Effector memory CD4-positive, alpha-beta T cell (primary cell): ENCODE results near the gene TBCD.

Experiments used
- DNase-seq, 3 donors: peaks; one replicate each; pipeline ENCODE4 v3.0.0-alpha.2; 2020
- H3K27ac ChIP-seq: 2 replicates; pipeline ENCODE4 v1.7.0; 2013; ENCODE audit warnings: mild to moderate bottlenecking, low read length, moderate library complexity; ENCODE audit not compliant: insufficient read depth, poor library complexity, severe bottlenecking
- H3K27me3 ChIP-seq: replicated peaks from 2 replicates; pipeline ENCODE4 v1.7.0; 2013; ENCODE audit warnings: mild to moderate bottlenecking, low read length; ENCODE audit not compliant: insufficient read depth, control insufficient read depth, poor library complexity, severe bottlenecking
- H3K36me3 ChIP-seq: 2 replicates; pipeline ENCODE4 v1.7.0; 2013; ENCODE audit warnings: mild to moderate bottlenecking, low read length, moderate library complexity; ENCODE audit not compliant: control insufficient read depth, insufficient read depth
- H3K4me1 ChIP-seq: 2 replicates; pipeline ENCODE4 v1.7.0; 2013; ENCODE audit warnings: low read length, mild to moderate bottlenecking; ENCODE audit not compliant: control insufficient read depth, insufficient read depth, poor library complexity, severe bottlenecking
- H3K4me3 ChIP-seq: 2 replicates; pipeline ENCODE4 v1.7.0; 2013; ENCODE audit warnings: low read length, low read depth, mild to moderate bottlenecking; ENCODE audit not compliant: insufficient read depth, poor library complexity, severe bottlenecking
- H3K9me3 ChIP-seq: 2 replicates; pipeline ENCODE4 v1.7.0; 2013; ENCODE audit warnings: mild to moderate bottlenecking, low read length, moderate library complexity; ENCODE audit not compliant: control insufficient read depth

The TBCD gene

DNA sequence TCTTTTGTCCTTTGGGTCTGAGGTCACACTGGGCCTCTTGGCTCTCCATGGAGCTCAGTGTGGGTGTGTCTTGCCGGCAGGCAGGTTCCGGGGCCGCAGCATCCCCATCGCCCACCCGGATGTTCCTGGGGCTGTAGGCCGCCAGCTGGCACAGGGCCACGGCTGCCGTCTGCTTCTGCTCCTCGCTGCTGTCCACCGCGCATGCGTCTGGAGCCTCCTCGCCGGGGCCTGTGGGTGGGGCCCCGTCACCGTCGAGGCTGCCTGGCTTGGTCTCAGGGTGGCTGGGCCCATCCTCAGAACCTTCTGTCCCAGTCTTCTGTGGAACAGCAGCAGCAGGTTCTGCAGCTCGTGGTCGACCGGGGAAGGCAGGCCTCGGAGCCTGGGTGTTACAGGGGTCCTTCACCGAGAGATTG is 78.4 kb downstream of the TBCD start:
- Histone ChIP-seq H3K4me3 (no peak overlapping the region), H3K27ac (no peak overlapping the region), H3K36me3 (peaks cover 7% of the 10 kb centered on the region), H3K9me3 (no peaks in the 10 kb centered on the region), H3K4me1 (no peaks in the 10 kb centered on the region), H3K27me3 (no peaks in the 10 kb centered on the region)
- DNase-seq: no peak

DNA sequence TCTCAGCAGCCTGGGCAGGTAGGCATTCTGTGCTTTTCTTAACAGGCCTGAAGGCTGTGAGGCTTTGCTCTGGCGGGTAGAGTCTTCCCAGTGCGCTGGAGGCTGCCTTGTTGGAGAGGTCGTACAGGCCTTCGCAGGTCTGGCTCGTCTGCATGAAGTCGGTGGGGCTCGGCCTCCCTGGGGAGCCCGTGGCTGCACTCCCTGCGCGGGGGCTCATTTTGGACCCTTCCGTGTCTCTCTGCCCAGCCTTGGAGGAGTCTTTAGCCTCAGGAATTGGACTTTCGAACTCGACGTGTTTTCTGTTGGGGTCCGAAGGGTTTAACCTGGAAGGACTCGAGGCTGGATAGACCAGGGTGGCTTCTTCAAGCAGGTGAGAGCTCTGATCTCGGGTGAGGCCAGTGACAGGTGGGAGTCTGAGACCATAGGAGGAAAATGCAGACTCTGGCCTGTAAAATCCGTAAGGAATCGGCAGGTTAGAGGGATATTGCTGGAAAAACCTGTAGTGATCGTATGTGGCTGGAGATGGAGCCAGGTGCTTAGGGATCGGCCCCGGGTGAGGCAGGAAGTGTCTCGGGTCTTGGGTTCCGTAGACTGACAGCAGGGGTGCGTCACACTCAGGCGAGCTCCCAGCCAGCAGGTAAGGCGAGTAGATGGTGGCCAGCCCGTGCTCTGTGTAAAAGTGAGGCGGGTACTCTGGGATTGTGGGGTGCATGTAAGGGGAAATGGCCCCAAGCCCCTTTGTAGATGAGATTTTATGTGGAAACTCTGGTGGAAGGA is 79.4 kb downstream of the TBCD start:
- no peak for DNase-seq
- Histone ChIP-seq H3K27me3 (no peaks in the 10 kb centered on the region), H3K4me1 (no peaks in the 10 kb centered on the region), H3K27ac (no peak overlapping the region), H3K36me3 (peaks cover 7% of the 10 kb centered on the region), H3K4me3 (no peak overlapping the region), H3K9me3 (no peaks in the 10 kb centered on the region)

GRCh38 chr17:82831818-82832200 is 79.9 kb downstream of the TBCD start:
- no peak for DNase-seq
- H3K4me3 ChIP-seq: no peak overlapping the region
- no peaks in the 10 kb centered on the region for H3K27me3 ChIP-seq
- no peak overlapping the region for H3K27ac ChIP-seq
- no peaks in the 10 kb centered on the region for H3K9me3 ChIP-seq
- H3K4me1 ChIP-seq: no peaks in the 10 kb centered on the region
- peaks cover 7% of the 10 kb centered on the region for H3K36me3 ChIP-seq

DNA sequence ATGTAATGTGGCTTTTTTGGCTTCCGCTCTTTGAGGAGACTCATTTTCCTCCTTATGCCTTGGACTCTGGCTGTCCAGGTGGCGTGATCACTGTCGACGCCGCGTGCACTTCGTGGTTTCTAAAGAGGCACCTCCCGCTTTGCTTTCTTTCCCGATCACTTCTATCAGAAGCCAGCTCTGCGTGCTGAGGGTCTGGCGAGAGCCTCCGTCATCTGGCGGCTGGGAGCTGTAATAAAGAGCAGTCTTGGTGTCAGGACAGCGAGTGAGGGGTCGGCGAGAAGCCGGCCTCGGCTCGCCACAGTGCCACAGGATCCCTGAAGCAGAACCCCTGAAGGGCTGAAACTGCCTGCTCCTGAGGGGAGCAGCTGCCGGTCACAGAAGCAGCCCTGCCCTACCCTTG is 80.5 kb downstream of the TBCD start:
- no peak overlapping the region for H3K27ac ChIP-seq
- no peaks in the 10 kb centered on the region for H3K27me3 ChIP-seq
- no peaks in the 10 kb centered on the region for H3K9me3 ChIP-seq
- H3K36me3 ChIP-seq: peaks cover 7% of the 10 kb centered on the region
- no peak overlapping the region for H3K4me3 ChIP-seq
- no peak for DNase-seq
- no peaks in the 10 kb centered on the region for H3K4me1 ChIP-seq

DNA sequence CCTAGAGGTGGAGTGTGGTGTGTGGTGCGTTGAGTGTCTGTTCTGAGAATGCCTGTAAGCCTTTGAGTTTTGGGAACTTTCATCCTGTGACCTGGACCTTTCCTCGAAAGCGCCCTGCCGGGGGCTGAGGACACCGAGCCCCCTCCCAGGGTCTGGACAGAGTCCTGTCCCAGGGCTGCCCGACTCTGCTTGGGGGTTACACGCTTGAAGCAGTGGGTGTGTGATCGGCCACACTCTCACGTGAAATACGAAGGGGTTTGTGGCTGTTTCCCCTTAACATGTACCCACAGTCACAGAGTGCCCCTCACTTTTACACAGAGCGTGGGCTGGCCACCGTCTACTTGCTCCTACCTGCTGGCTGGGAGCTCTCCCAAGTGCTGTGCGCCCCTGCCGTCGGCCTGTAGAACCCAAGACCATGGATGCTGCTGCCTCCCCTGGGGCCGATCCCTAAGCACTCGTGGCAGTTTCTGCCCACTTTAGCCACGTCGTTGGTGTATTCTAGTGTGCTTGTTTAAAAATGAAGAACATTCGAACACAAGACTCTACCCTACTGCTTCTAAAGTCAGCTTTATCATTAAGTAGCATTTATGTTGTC is 81.1 kb downstream of the TBCD start:
- no peak for DNase-seq
- Histone ChIP-seq H3K4me1 (no peaks in the 10 kb centered on the region), H3K27me3 (no peaks in the 10 kb centered on the region), H3K9me3 (no peaks in the 10 kb centered on the region), H3K27ac (no peak overlapping the region), H3K36me3 (peaks cover 4% of the 10 kb centered on the region), H3K4me3 (no peak overlapping the region)

- no peak overlapping the region for H3K27ac ChIP-seq
- no peaks in the 10 kb centered on the region for H3K4me1 ChIP-seq
- no peak for DNase-seq
- no peak overlapping the region for H3K4me3 ChIP-seq
- H3K36me3 ChIP-seq: peaks cover 4% of the 10 kb centered on the region
- H3K9me3 ChIP-seq: no peaks in the 10 kb centered on the region
- H3K27me3 ChIP-seq: no peaks in the 10 kb centered on the region
Observed at GRCh38 chr17:82835122-82835521, 83.3 kb downstream of the TBCD start.

DNA sequence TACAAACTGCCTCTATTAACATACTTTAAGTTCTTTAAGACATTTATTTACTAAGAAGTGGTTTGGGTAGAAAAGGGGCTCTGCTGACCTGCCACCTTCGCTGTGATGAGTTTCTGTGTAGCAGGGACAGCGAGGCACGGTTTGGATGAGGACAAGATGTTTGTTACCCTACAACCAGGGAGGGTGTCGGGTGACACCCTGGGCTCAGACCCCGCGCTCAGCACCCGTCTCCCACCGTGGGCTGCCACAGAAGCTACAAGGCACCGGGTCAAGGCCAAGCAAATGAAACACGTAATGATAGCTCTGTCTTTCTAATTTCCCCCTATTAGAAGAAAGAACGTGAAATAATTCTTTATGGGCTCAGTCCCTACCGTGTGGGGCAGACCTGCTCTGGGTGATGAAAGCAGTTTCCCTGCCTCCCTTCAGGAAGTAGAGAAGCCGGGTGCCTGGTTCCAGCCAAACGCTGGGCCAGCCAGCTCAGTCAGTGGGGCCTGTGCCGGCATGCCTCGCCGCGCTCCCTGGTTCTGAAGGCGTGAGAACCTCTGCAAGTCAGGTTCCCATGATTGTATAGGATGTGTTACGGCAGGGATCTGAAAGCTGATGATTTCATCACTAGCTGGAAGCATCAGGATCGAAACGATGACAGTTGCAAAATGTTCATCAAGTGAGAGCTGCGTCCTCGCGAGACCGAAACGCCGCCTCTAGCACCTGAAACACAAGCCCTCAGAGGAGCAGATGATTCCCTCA is 84.1 kb downstream of the TBCD start:
- Histone ChIP-seq H3K9me3 (no peaks in the 10 kb centered on the region), H3K4me1 (no peaks in the 10 kb centered on the region), H3K36me3 (peaks cover 4% of the 10 kb centered on the region), H3K27me3 (no peaks in the 10 kb centered on the region), H3K4me3 (no peak overlapping the region), H3K27ac (no peak overlapping the region)
- no peak for DNase-seq

DNA sequence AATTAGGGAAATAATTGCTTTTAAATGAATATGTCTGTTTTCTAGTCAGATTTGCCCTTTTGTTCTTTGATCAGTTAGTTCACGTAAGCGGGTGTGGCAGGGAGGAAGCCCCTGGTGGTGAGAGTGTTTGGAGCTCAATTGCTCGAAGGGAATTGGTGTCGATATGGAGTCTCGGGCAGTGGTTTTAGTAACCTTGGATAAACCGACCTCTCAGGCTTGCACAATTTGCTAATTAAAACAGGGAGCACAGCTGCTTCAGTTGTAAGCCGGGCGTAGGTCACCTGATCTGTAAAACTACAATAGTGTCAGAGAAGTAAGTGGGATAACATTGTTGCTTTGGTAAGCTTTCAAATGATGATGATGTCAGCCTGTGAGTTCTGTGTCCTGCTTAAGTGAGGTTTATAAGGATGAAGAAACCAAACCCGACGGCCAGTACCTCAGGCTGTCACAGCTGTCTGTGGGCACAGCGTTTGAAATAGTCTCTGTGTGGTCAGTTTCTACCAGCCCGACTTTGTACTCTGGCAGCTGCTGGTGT is 85.0 kb downstream of the TBCD start:
- H3K36me3 ChIP-seq: peaks cover 4% of the 10 kb centered on the region
- no peaks in the 10 kb centered on the region for H3K27me3 ChIP-seq
- H3K27ac ChIP-seq: no peak overlapping the region
- H3K4me3 ChIP-seq: no peak overlapping the region
- no peak for DNase-seq
- H3K4me1 ChIP-seq: no peaks in the 10 kb centered on the region
- no peaks in the 10 kb centered on the region for H3K9me3 ChIP-seq

DNA sequence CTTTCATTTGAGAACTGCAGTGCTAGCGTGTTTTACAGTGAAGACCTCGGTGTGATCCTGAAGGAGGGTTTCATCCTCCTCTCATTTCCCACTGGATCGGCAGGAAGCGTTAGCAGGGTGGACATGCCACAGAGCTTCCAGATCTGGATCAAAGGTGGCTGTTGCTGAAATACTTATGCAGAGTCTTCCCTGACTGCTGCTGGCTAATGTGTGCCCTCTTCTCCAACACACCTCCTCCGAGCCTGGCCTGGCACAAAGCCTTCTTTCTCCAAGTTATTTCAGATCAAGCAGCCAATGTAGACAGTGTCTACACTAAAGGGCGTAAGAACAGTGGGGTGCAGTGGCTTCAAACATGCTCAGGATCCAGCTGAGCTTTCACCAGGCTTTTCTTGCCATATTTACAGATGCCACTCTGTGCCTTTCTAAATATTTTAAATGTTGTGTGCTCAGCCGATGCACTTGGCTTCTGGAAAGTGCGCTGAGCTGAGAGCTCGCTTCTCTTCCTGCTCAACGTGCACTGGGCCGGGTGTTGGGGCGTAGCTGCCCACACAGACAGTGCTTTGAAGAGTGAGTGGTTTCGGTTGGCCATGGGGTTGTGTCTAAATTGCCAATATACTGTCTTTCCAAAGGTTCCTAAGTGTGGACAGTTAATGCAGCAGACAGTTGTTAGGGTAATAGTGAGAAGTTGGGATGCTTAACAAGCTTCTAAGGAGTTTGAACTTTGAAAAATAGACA is 85.9 kb downstream of the TBCD start:
- Histone ChIP-seq H3K4me1 (no peaks in the 10 kb centered on the region), H3K36me3 (peaks cover 4% of the 10 kb centered on the region), H3K4me3 (no peak overlapping the region), H3K27me3 (no peaks in the 10 kb centered on the region), H3K27ac (no peak overlapping the region), H3K9me3 (no peaks in the 10 kb centered on the region)
- no peak for DNase-seq
